K562 (cell line): Measurements from ENCODE around the gene PGLYRP4. TPM values are rescaled to one million over a fixed set of nuclear protein-coding genes. Genes with fewer than 3 reads are reported as not detected.

ENCODE experiments used
- ATAC-seq: fragments of 200-7000 bp; cut with Tn5 transposase; 3 replicates; pipeline ENCODE4 v1.9.1; 2020; ENCODE audit warnings: moderate library complexity
- BruUV-seq: library from RNA; stranded (reverse); fragments of 400-500 nt; replicated peaks from 2 replicates; lab custom pipeline; 2021; lab: Mats Ljungman, UMichigan
- CTCF ChIA-PET: fragments of 300-600 bp; formaldehyde crosslinking; extraction: SDS; loops from one replicate; lab custom pipeline; 2021; ENCODE audit warnings: low intra/inter-chr PET ratio; lab: Yijun Ruan, JAX
- POLR2A ChIA-PET: fragments of 300-600, 350-650 bp; sonication (Branson Sonifier 250); formaldehyde crosslinking; extraction: SDS; loops from one replicate; lab custom pipeline; 2021; ENCODE audit warnings: antibody characterized with exemption, inconsistent platforms; lab: Yijun Ruan, JAX
- DNase-seq, 4 experiments: peaks; one replicate each; pipeline versions ENCODE4 v3.0.0 to v3.0.0-alpha.2; 2011 to 2018; ENCODE audit warnings: low spot score in 3 of 4, mixed read lengths in 3 of 4; ENCODE audit errors: extremely low read depth in 1 of 4
- FAIRE-seq: peaks from 2 replicates; lab custom pipeline; 2011; peaks lifted over from hg19 to GRCh38; lab: Jason Lieb, UNC
- H2AFZ ChIP-seq: 2 replicates; pipeline ENCODE4 v1.6.0; 2011; ENCODE audit warnings: low read depth, low read length, control low read depth, inconsistent platforms
- H3K27ac ChIP-seq: fragments of 200-600 bp; 3 replicates; pipeline ENCODE4 v1.8.0; 2011; ENCODE audit warnings: low read depth, mild to moderate bottlenecking, control low read depth, inconsistent platforms, low read length, moderate library complexity, mixed read lengths; ENCODE audit errors: extremely low read depth
- H3K27me3 ChIP-seq, 2 experiments: fragments of 300-600 bp in 1 of 2; 2 replicates in 1 of 2; 3 replicates in 1 of 2; pipeline versions ENCODE4 v1.6.0 to v1.8.0; 2011; ENCODE audit warnings: inconsistent platforms in 2 of 2, low read length in 2 of 2, mild to moderate bottlenecking in 1 of 2, mixed read lengths in 1 of 2, moderate library complexity in 1 of 2; ENCODE audit not compliant: control insufficient read depth in 2 of 2, insufficient read depth in 2 of 2
- H3K36me3 ChIP-seq: fragments of 300-600 bp; 3 replicates; pipeline ENCODE4 v1.8.0; 2011; ENCODE audit warnings: mild to moderate bottlenecking, low read length, inconsistent platforms; ENCODE audit not compliant: control insufficient read depth, insufficient read depth
- H3K4me1 ChIP-seq, 2 experiments: fragments of 200-600 bp in 1 of 2; replicated peaks in 1 of 2; 2 replicates in 1 of 2; 3 replicates in 1 of 2; pipeline versions ENCODE4 v1.5.1 to v1.8.0; 2011; ENCODE audit warnings: inconsistent platforms in 2 of 2, low read length in 2 of 2, mild to moderate bottlenecking in 1 of 2, mixed read lengths in 1 of 2, moderate library complexity in 1 of 2; ENCODE audit not compliant: control insufficient read depth in 2 of 2, insufficient read depth in 2 of 2
- H3K4me2 ChIP-seq: 2 replicates; pipeline ENCODE4 v1.6.1; 2011; ENCODE audit warnings: low read length, control low read depth, inconsistent platforms, mixed read lengths; ENCODE audit not compliant: insufficient read depth
- H3K4me3 ChIP-seq: fragments of 200-600 bp; sonication (generic), shearing (Covaris generic); 2 replicates; pipeline ENCODE4 v1.5.1; 2016; ENCODE audit warnings: control low read depth, inconsistent platforms
- H3K79me2 ChIP-seq: fragments of 200-600 bp; 3 replicates; pipeline ENCODE4 v1.8.0; 2011; ENCODE audit warnings: low read length, inconsistent platforms; ENCODE audit not compliant: control insufficient read depth, insufficient read depth
- H3K9ac ChIP-seq, 2 experiments: 2 replicates each; pipeline versions ENCODE4 v1.6.0 to v1.6.1; 2011; ENCODE audit warnings: low read depth in 2 of 2, low read length in 2 of 2, control low read depth in 1 of 2, inconsistent platforms in 1 of 2, mild to moderate bottlenecking in 1 of 2, mixed read lengths in 1 of 2; ENCODE audit not compliant: insufficient read depth in 1 of 2
- H3K9me1 ChIP-seq: one replicate; pipeline ENCODE4 v1.6.0; 2011; ENCODE audit warnings: inconsistent platforms, mild to moderate bottlenecking, low read length, moderate library complexity; ENCODE audit not compliant: control insufficient read depth, insufficient read depth
- H3K9me3 ChIP-seq: replicated peaks from 2 replicates; pipeline ENCODE4 v1.5.1; 2011; ENCODE audit warnings: low read depth, low read length, inconsistent platforms; ENCODE audit not compliant: control insufficient read depth, insufficient read depth
- H4K20me1 ChIP-seq: replicated peaks from 2 replicates; pipeline ENCODE4 v1.6.1; 2011; ENCODE audit warnings: low read length, inconsistent platforms, mixed read lengths; ENCODE audit not compliant: control insufficient read depth, insufficient read depth
- CAMTA2 ChIP-seq: fragments of 250-450 bp; sonication (Bioruptor Pico); conservative IDR thresholded peaks from 2 replicates; pipeline ENCODE4 v1.5.1; 2022
- CREB3 ChIP-seq: fragments of 450-650 bp; conservative IDR thresholded peaks from 2 replicates; pipeline ENCODE4 v1.6.1; 2016; ENCODE audit warnings: missing genetic modification characterization, low read depth, mild to moderate bottlenecking, missing compliant biosample characterization, moderate library complexity
- ETV5 ChIP-seq: sonication (generic); formaldehyde crosslinking; IDR thresholded peaks from 2 replicates; pipeline ENCODE4 v1.4.0; 2020; ENCODE audit warnings: low read depth, mild to moderate bottlenecking, missing genetic modification reagents
- EZH2 ChIP-seq: IDR thresholded peaks from 2 replicates; pipeline ENCODE4 v1.6.1; 2012; ENCODE audit warnings: low read depth, mild to moderate bottlenecking, inconsistent platforms, low read length, borderline replicate concordance
- HNRNPH1 ChIP-seq: fragments of 200-400 bp; formaldehyde crosslinking; optimal IDR thresholded peaks from 2 replicates; pipeline ENCODE3; 2017; ENCODE audit warnings: low read depth, mild to moderate bottlenecking, low read length, moderate library complexity
- NR1H2 ChIP-seq: sonication (generic); formaldehyde crosslinking; IDR thresholded peaks from 2 replicates; pipeline ENCODE4 v1.4.0; 2020; ENCODE audit warnings: mild to moderate bottlenecking, missing genetic modification reagents
- PHF8 ChIP-seq: fragments of 200-600 bp; sonication (generic); IDR thresholded peaks from 2 replicates; pipeline ENCODE4 v1.6.1; 2012; ENCODE audit warnings: mixed run types, mild to moderate bottlenecking, inconsistent platforms, low read length, moderate library complexity, borderline replicate concordance
- ZNF512 ChIP-seq: IDR thresholded peaks from 2 replicates; pipeline ENCODE4 v1.6.1; 2016; ENCODE audit warnings: missing genetic modification characterization, missing compliant biosample characterization
- ZNF76 ChIP-seq: fragments of 250-450 bp; sonication (Bioruptor Pico); IDR thresholded peaks from 2 replicates; pipeline ENCODE4 v1.4.0; 2020; ENCODE audit warnings: mild to moderate bottlenecking, moderate library complexity, borderline replicate concordance
- WGBS: fragments of 100-300 bp; shearing (Covaris generic); methylation state at CpG from one replicate; pipeline ENCODE4 v1.1.6; 2016; ENCODE audit warnings: low coverage, mixed read lengths; ENCODE audit not compliant: insufficient coverage; ENCODE audit errors: missing lambda C conversion rate; 5-methylcytosine and 5-hydroxymethylcytosine counted together
- in situ Hi-C: fragments of 300-500 bp; cut with MboI; formaldehyde crosslinking; loops from 4 replicates; pipeline ENCODE4 v1.15.0; 2018; ENCODE audit warnings: inconsistent platforms, mixed read lengths
- intact Hi-C: fragments of 100-400 bp; cut with micrococcal nuclease; formaldehyde crosslinking; loops from 2 replicates; pipeline ENCODE4 v1.14.2; 2022
- polyA plus RNA-seq, 8 experiments: library from polyadenylated mRNA; depleted of rRNA in 4 of 8; stranded (reverse) in 5 of 8; unstranded in 3 of 8; fragments of >200 nt; fragmentation: Nextera tagmentation in 2 of 8; fragmentation: Illumina TruSeq in 1 of 8; extraction: Ambion mirVana in 2 of 8; extraction: Trizol in 1 of 8; gene quantifications; 2 replicates each; pipeline versions ENCODE4 v1.2.1 to v1.2.3, GENCODE V29; 2011 to 2014; ENCODE audit warnings: inconsistent platforms in 1 of 8, missing spikeins in 1 of 8
- total RNA-seq, 7 experiments: library from RNA; depleted of rRNA in 6 of 7; stranded (reverse); fragments of >200 nt in 6 of 7; fragmentation: Illumina TruSeq in 2 of 7; extraction: Trizol in 2 of 7; gene quantifications; 2 replicates each; pipeline versions ENCODE4 v1.2.1 to v1.2.3, GENCODE V29; 2011 to 2021; ENCODE audit warnings: low replicate concordance in 1 of 7

Gene PGLYRP4
- total and polyA plus RNA-seq, 9 of the 15 experiments (the other 6 are each of a cell fraction or from before 2014, with no cell fraction given) = 0.06 to 0.13 (median 0.11) TPM; not detected in 6

DNA sequence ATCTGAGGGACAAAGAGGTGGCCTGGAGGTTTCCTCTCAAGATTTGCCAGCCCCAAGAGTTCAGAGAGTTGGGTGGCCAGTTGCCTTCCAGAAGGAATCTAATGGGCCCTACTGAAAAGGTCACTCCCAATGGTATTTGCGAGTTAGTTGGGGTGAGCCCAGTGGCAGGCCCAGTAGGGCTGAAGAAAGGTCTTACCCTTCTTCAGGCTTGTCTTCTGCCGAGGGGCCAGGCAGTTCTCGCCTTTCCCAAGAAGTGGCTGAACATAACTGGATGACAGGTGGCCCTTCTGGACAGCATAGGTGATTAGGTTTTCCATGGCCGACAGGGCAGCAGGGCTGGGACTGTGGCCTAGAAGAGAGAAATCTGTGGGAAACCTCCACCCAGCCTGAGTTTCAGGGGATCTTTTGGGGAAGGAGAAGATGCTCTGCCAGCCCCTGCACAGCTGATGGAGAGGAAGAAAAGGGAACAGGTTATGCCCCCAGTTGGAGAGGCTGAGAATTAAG lies 7.2 kb downstream of the PGLYRP4 start:
- CTCF ChIA-PET = no interaction called here
- peak overlapping the region; percentile 3; the same call in 1 of the 2 replicates for H3K4me2 ChIP-seq
- H3K36me3 ChIP-seq = no peaks in the 10 kb centered on the region
- in situ Hi-C loops = no loop called here
- H3K9me3 ChIP-seq = no peaks in the 10 kb centered on the region
- H3K4me3 ChIP-seq = no peak overlapping the region
- FAIRE-seq (no peak), ATAC-seq (no peak), DNase-seq (no peak)
- POLR2A ChIA-PET = interaction anchor here (0.7 to 1.0 kb wide), 3 partner anchors 17 to 191 kb away, joined by 3 read pairs; no protein-coding TSS in a partner anchor
- no peak overlapping the region for H3K27ac ChIP-seq
- H4K20me1 ChIP-seq = peaks cover 18% of the 10 kb centered on the region
- no peak overlapping the region for H2AFZ ChIP-seq
- TF ChIP-seq ZNF512 (tag) = 0 out of 2 replicates have a peak, but pooled peaks have one; percentile 42
- no peak for TF ChIP-seq HNRNPH1
- H3K9ac ChIP-seq = no peak overlapping the region
- no peaks in the 10 kb centered on the region for H3K9me1 ChIP-seq
- 54% methylated on average over 4 of the region's 4 CpGs for WGBS
- H3K27me3 ChIP-seq = peaks cover 2 to 22% of the 10 kb centered on the region in 2 experiments; a peak in 3 of 5 replicates
- intact Hi-C loops = no loop called here
- peaks cover 30 to 39% of the 10 kb centered on the region in 2 experiments for H3K4me1 ChIP-seq
- BruUV-seq = no TSS peak
- no peaks in the 10 kb centered on the region for H3K79me2 ChIP-seq

DNA sequence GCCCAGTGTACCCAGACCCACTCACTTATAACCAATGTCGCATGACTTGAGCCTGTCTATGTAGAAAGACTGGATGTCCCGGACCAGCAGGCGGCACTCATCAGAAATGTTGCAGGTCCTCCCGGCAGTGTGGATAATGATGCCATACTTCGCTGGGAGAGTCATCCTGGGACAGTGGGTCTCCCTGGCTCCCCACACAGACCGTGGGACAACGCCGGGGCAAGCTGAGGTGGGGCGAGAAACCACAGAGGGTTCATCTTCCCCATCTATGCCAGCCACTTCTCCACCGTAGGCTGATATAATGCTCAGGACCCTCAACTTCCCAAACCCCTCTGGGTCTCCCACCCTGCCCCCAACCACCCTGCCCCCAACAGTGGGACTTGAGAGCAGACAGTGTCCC lies 8.3 kb downstream of the PGLYRP4 start:
- Histone ChIP-seq H3K27me3 (peaks cover 2 to 22% of the 10 kb centered on the region in 2 experiments; a peak in 2 of 5 replicates), H3K27ac (no peak overlapping the region), H3K9me1 (no peaks in the 10 kb centered on the region), H3K4me1 (peaks cover 28 to 38% of the 10 kb centered on the region in 2 experiments), H4K20me1 (peaks cover 18% of the 10 kb centered on the region), H3K4me2 (no peak overlapping the region), H3K9ac (no peak overlapping the region), H2AFZ (no peak overlapping the region), H3K79me2 (no peaks in the 10 kb centered on the region), H3K9me3 (no peaks in the 10 kb centered on the region), H3K36me3 (no peaks in the 10 kb centered on the region), H3K4me3 (no peak overlapping the region)
- in situ Hi-C loops (no loop called here), intact Hi-C loops (no loop called here)
- ChIA-PET CTCF (no interaction called here), POLR2A (no interaction called here)
- ATAC-seq (no peak), DNase-seq (no peak), FAIRE-seq (no peak)
- no TSS peak for BruUV-seq
- WGBS = 63% methylated on average over 9 of the region's 10 CpGs
- TF ChIP-seq CREB3 (tag) (no peak), PHF8 (no peak), ZNF76 (CRISPR knock-in tag) (no peak), ETV5 (no peak), CAMTA2 (CRISPR knock-in tag) (no peak), EZH2 (no peak), NR1H2 (CRISPR knock-in tag) (no peak)
